Measurements from ENCODE around the gene C19orf38.

- peak; percentile 72 to 89 (median 77) for TF ChIP-seq CTCF (IDR thresholded peaks at IDR 0.05)
- TF ChIP-seq POLR2A (IDR thresholded peaks at IDR 0.05): no peak
Measured at GRCh38 chr19:10864538-10864899, 16.3 kb downstream of the C19orf38 start.
